Measurements from ENCODE around the gene KCNIP4. TPM values are rescaled to one million over a fixed set of nuclear protein-coding genes. Genes with fewer than 3 reads are reported as not detected.
A peak's percentile ranks its signal among the peaks of the same experiment; 100 is the strongest.

Gene KCNIP4
- total and polyA plus RNA-seq, 9 of the 15 experiments (the other 6 are each of a cell fraction or from before 2014, with no cell fraction given) = 0.25 to 0.41 TPM; not detected in 7

DNA sequence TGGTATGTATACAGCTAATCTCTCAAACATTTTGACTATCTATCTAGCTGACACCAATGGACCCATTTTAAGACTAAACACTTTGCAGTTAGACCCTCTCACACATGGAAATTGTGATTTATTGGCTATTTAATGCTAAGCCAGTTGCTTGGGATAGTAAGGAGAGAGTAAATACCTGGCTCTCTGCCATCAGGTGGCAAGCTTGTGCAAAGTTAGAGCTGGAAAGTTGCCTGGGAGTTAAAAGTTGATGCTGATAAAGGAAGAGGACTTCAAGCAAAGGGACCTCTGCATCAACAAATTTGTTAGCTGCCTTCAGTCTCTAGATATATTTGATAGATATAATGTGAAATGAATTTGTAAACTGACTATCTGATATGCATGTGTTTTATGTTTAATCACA, 1187.2 kb downstream of the KCNIP4 start (continued):
- no peak for TF ChIP-seq PHB2 (IDR thresholded peaks at IDR 0.05; ENCODE audit: low read depth)
- no peak for TF ChIP-seq POLR3A (IDR thresholded peaks at IDR 0.05; ENCODE audit: borderline replicate concordance, extremely low read depth, insufficient read depth, insufficient read length)
- no peak for TF ChIP-seq NFE2 (IDR thresholded peaks at IDR 0.05; ENCODE audit: low read depth)

DNA sequence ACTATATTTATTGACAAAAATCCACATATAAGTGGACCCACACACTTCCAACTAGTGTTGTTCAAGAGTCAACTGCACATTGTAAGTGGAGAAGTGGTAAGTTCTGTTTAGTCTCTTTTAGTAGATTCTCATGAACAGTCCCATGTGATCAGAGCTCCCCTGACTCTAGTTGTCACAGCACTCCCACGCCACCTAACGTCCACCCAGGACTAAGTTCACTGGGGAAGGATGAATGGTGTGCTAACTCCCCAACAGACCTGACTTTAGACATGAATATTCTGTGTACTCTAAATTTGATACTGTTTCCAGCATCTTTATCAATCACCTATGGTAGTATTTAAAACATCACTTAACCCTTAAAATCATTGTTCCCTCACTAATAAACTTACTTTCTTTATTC, 1188.5 kb downstream of the KCNIP4 start:
- BruUV-seq (replicated peaks) = no TSS peak
- Histone ChIP-seq H3K9me3 (replicated peaks; ENCODE audit: control insufficient read depth, insufficient read depth, low read depth, low read length) (no peaks in the 10 kb centered on the region), H3K4me3 (no peak overlapping the region), H3K4me2 (ENCODE audit: insufficient read depth, low read length) (no peak overlapping the region), H2AFZ (ENCODE audit: low read depth, low read length) (no peak overlapping the region), H3K79me2 (ENCODE audit: control insufficient read depth, insufficient read depth, low read length) (no peaks in the 10 kb centered on the region), H3K36me3 (ENCODE audit: control insufficient read depth, insufficient read depth, low read length) (no peaks in the 10 kb centered on the region), H3K27ac (ENCODE audit: extremely low read depth, low read depth, low read length) (no peak overlapping the region), H3K9me1 (ENCODE audit: control insufficient read depth, insufficient read depth, low read length) (no peaks in the 10 kb centered on the region), H3K4me1 (replicated peaks in 1 of 2; ENCODE audit: control insufficient read depth in 2 of 2, insufficient read depth in 2 of 2, low read length in 2 of 2) (no peaks in the 10 kb centered on the region), H4K20me1 (replicated peaks; ENCODE audit: control insufficient read depth, insufficient read depth, low read length) (no peaks in the 10 kb centered on the region), H3K27me3 (ENCODE audit: control insufficient read depth in 2 of 2, insufficient read depth in 2 of 2, low read length in 2 of 2) (no peaks in the 10 kb centered on the region), H3K9ac (ENCODE audit: insufficient read depth in 1 of 2, low read depth in 2 of 2, low read length in 2 of 2) (no peak overlapping the region)
- WGBS (ENCODE audit: insufficient coverage, low coverage, missing lambda C conversion rate) = 13% methylated on average over 2 of the region's 2 CpGs
- TF ChIP-seq RAD21 (CRISPR knock-in tag; conservative IDR thresholded peaks at IDR 0.05 in 1 of 2, IDR thresholded peaks at IDR 0.05 in 1 of 2) (peak; percentile 29 to 56), MTA3 (IDR thresholded peaks at IDR 0.05; ENCODE audit: borderline replicate concordance) (no peak), ZNF239 (CRISPR knock-in tag; IDR thresholded peaks at IDR 0.05) (no peak), CHD1 (IDR thresholded peaks at IDR 0.05; ENCODE audit: low read length) (no peak), CXXC5 (CRISPR knock-in tag; IDR thresholded peaks at IDR 0.05) (no peak), RBM34 (IDR thresholded peaks at IDR 0.05; ENCODE audit: borderline replicate concordance, insufficient read depth, low read length) (no peak), SMARCC2 (IDR thresholded peaks at IDR 0.05; ENCODE audit: low read depth) (no peak), CTCF (IDR thresholded peaks at IDR 0.05 in 2 of 3, conservative IDR thresholded peaks at IDR 0.05 in 1 of 3; ENCODE audit: insufficient read depth in 2 of 3, low read depth in 1 of 3, low read length in 3 of 3) (peak; percentile 41 to 60 (median 50); a peak in 5 of 6 replicates), FOXP1 (CRISPR knock-in tag; IDR thresholded peaks at IDR 0.05) (no peak), ZNF197 (CRISPR knock-in tag; IDR thresholded peaks at IDR 0.05; ENCODE audit: low read depth) (no peak)
- POLR2A ChIA-PET = interaction anchor here (0.6 to 1.8 kb wide), 2 partner anchors 13 to 245 kb away, joined by 3 to 8 read pairs; no protein-coding TSS in a partner anchor
- intact Hi-C loops (cut with micrococcal nuclease) (loop anchor here (1.0 kb wide), 1 partner anchor 338 kb away; no protein-coding TSS in a partner anchor), in situ Hi-C loops (cut with MboI) (no loop called here)
- FAIRE-seq (peak; percentile 75), ATAC-seq (peak; percentile 85), DNase-seq (ENCODE audit: extremely low read depth in 1 of 4, low spot score in 3 of 4) (peak; percentile 23 to 49 (median 32))
- CTCF ChIA-PET (ENCODE audit: low intra/inter-chr PET ratio) = no interaction called here
